ENCODE measurements around the gene SENP7.

The SENP7 gene

DNA sequence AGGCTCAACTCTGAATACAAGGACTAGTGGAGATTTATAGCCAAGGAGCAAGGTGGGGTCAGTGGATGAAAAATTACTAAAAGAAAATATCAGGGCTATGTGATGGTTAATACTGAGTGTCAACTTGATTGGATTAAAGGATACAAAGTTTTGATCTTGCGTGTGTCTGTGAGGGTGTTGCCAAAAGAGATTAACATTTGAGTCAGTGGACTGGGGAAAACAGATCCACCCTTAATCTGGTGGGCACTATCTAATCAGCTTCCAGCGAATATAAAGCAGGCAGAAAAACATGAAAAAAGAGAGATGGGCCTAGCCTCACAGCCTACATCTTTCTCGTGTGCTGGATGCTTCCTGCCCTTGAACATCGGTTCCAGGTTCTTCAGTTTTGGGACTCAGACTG lies 14.4 kb upstream of the SENP7 start:
- no peak for TF ChIP-seq PPARA (CRISPR knock-in tag; IDR thresholded peaks at IDR 0.05; ENCODE audit: borderline replicate concordance)
- TF ChIP-seq ESRRG (CRISPR knock-in tag; IDR thresholded peaks at IDR 0.05) = no peak
- no peak for TF ChIP-seq ZNF565 (CRISPR knock-in tag; conservative IDR thresholded peaks at IDR 0.05; ENCODE audit: low read depth)
- TF ChIP-seq CSRNP3 (CRISPR knock-in tag; IDR thresholded peaks at IDR 0.05) = no peak
- TF ChIP-seq TCF4 (CRISPR knock-in tag; IDR thresholded peaks at IDR 0.05; ENCODE audit: borderline replicate concordance) = no peak
- no peak for TF ChIP-seq ARNTL (CRISPR knock-in tag; IDR thresholded peaks at IDR 0.05; ENCODE audit: borderline replicate concordance, low read depth)
- TF ChIP-seq GLIS3 (CRISPR knock-in tag; IDR thresholded peaks at IDR 0.05) = no peak
- TF ChIP-seq ZNF70 (CRISPR knock-in tag; IDR thresholded peaks at IDR 0.05) = no peak
- no peak for TF ChIP-seq TSHZ2 (CRISPR knock-in tag; IDR thresholded peaks at IDR 0.05)
- TF ChIP-seq ISL1 (CRISPR knock-in tag; IDR thresholded peaks at IDR 0.05) = no peak
- no peak for TF ChIP-seq ZFP30 (CRISPR knock-in tag; IDR thresholded peaks at IDR 0.05)
- TF ChIP-seq ZNF8 (CRISPR knock-in tag; IDR thresholded peaks at IDR 0.05) = no peak
- no peak for TF ChIP-seq ZFP3 (CRISPR knock-in tag; IDR thresholded peaks at IDR 0.05)
- ATAC-seq = no peak

- no peak for TF ChIP-seq TSHZ2 (CRISPR knock-in tag; IDR thresholded peaks at IDR 0.05)
- no peak for TF ChIP-seq PATZ1 (CRISPR knock-in tag; IDR thresholded peaks at IDR 0.05; ENCODE audit: borderline replicate concordance)
- no peak for TF ChIP-seq ZFP3 (CRISPR knock-in tag; IDR thresholded peaks at IDR 0.05)
- no peak for TF ChIP-seq ESRRG (CRISPR knock-in tag; IDR thresholded peaks at IDR 0.05)
- TF ChIP-seq ISL1 (CRISPR knock-in tag; IDR thresholded peaks at IDR 0.05) = no peak
- no peak for TF ChIP-seq OSR1 (CRISPR knock-in tag; IDR thresholded peaks at IDR 0.05)
- no peak for ATAC-seq
Measured at GRCh38 chr3:101521211-101521701, 8.2 kb upstream of the SENP7 start.

DNA sequence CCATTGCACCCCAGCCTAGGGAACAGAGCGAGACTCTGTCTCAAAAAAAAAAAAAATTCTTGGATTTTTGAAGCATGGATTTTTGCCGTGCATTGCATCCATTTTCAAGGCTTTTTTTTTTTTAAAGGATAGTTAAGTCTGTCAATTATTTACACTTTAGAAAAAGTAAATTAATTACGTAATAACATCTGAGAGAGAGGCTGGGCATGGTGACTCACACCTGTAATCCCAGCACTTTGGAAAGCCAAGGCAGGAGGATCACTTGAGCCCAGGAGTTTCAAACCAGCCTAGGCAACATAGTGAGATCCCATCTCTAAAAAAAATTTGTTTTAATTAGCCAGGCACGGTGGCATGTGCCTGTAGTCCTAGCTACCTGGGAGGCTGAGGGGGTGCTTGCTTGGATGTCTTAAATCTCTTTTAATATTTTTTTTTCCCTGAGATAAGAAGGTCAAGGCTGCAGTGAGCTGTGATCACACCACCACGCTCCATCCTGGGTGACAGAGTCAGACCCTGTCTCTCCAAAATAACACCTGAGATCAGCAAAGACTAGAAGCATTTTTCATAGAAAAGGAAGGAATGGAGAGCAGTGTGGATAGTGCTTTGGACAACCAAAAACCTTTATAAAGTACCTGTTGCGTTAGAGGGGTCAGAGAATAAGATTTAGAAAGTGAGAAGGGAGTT lies 6.8 kb upstream of the SENP7 start:
- ATAC-seq = no peak
- no peak for TF ChIP-seq GLIS3 (CRISPR knock-in tag; IDR thresholded peaks at IDR 0.05)
- TF ChIP-seq ESRRG (CRISPR knock-in tag; IDR thresholded peaks at IDR 0.05) = no peak
- no peak for TF ChIP-seq CSDC2 (CRISPR knock-in tag; IDR thresholded peaks at IDR 0.05)
- TF ChIP-seq, protein P1, sequence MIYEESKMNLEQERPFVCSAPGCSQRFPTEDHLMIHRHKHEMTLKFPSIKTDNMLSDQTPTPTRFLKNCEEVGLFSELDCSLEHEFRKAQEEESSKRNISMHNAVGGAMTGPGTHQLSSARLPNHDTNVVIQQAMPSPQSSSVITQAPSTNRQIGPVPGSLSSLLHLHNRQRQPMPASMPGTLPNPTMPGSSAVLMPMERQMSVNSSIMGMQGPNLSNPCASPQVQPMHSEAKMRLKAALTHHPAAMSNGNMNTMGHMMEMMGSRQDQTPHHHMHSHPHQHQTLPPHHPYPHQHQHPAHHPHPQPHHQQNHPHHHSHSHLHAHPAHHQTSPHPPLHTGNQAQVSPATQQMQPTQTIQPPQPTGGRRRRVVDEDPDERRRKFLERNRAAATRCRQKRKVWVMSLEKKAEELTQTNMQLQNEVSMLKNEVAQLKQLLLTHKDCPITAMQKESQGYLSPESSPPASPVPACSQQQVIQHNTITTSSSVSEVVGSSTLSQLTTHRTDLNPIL (CRISPR knock-in tag; IDR thresholded peaks at IDR 0.05; ENCODE audit: low read depth) = no peak
- TF ChIP-seq ARNTL (CRISPR knock-in tag; IDR thresholded peaks at IDR 0.05; ENCODE audit: borderline replicate concordance, low read depth) = no peak
- TF ChIP-seq PPARA (CRISPR knock-in tag; IDR thresholded peaks at IDR 0.05; ENCODE audit: borderline replicate concordance) = no peak
- TF ChIP-seq ZNF70 (CRISPR knock-in tag; IDR thresholded peaks at IDR 0.05) = no peak
- no peak for TF ChIP-seq TCF4 (CRISPR knock-in tag; IDR thresholded peaks at IDR 0.05; ENCODE audit: borderline replicate concordance)
- no peak for TF ChIP-seq OSR1 (CRISPR knock-in tag; IDR thresholded peaks at IDR 0.05)
- TF ChIP-seq CSRNP3 (CRISPR knock-in tag; IDR thresholded peaks at IDR 0.05) = no peak
- no peak for TF ChIP-seq BACH2 (CRISPR knock-in tag; IDR thresholded peaks at IDR 0.05; ENCODE audit: borderline replicate concordance)
- TF ChIP-seq RARB (CRISPR knock-in tag; IDR thresholded peaks at IDR 0.05) = no peak
- no peak for TF ChIP-seq SNAI2 (CRISPR knock-in tag; IDR thresholded peaks at IDR 0.05)
- TF ChIP-seq TOX (CRISPR knock-in tag; IDR thresholded peaks at IDR 0.05; ENCODE audit: borderline replicate concordance) = no peak
- no peak for TF ChIP-seq ZFP3 (CRISPR knock-in tag; IDR thresholded peaks at IDR 0.05)
- TF ChIP-seq ZC3H10 (CRISPR knock-in tag; IDR thresholded peaks at IDR 0.05) = no peak

Data from SK-N-SH treated with all-trans-retinoic acid at 6 μM for 48 hours (cell line).